K562 (cell line): ENCODE measurements around the gene LY6G6C. TPM values are rescaled to one million over a fixed set of nuclear protein-coding genes. Genes with fewer than 3 reads are reported as not detected.

Source experiments
- ARNT ChIP-seq, 2 experiments: fragments of 450-650 bp; IDR thresholded peaks; 2 replicates each; pipeline ENCODE4 v1.6.1; 2016; ENCODE audit warnings: mild to moderate bottlenecking in 1 of 2
- ATF2 ChIP-seq: sonication (generic); formaldehyde crosslinking; IDR thresholded peaks from 2 replicates; pipeline ENCODE4 v1.8.1; 2022; ENCODE audit warnings: missing genetic modification reagents
- BCLAF1 ChIP-seq, 2 experiments: fragments of 450-650 bp in 1 of 2; IDR thresholded peaks; 2 replicates each; pipeline ENCODE4 v1.6.1; 2011 to 2017; ENCODE audit warnings: low read depth in 2 of 2, antibody characterized with exemption in 1 of 2, borderline replicate concordance in 1 of 2, low read length in 1 of 2, mild to moderate bottlenecking in 1 of 2, mixed read lengths in 1 of 2; ENCODE audit not compliant: control insufficient read depth in 1 of 2
- BRF2 ChIP-seq: IDR thresholded peaks from 3 replicates; pipeline ENCODE4 v1.6.1; 2011; ENCODE audit warnings: borderline replicate concordance, mild to moderate bottlenecking; ENCODE audit not compliant: insufficient read length, insufficient read depth
- E2F5 ChIP-seq: sonication (generic); formaldehyde crosslinking; IDR thresholded peaks from 2 replicates; pipeline ENCODE4 v1.8.0; 2022; ENCODE audit warnings: mild to moderate bottlenecking, missing genetic modification reagents
- FOXK2 ChIP-seq, 2 experiments: fragments of 450-650 bp; IDR thresholded peaks in 1 of 2; conservative IDR thresholded peaks in 1 of 2; 2 replicates each; pipeline ENCODE4 v1.6.1; 2016; ENCODE audit warnings: low read depth in 2 of 2, mild to moderate bottlenecking in 1 of 2
- MNT ChIP-seq, 2 experiments: fragments of 450-650 bp; conservative IDR thresholded peaks; 2 replicates each; pipeline ENCODE4 v1.6.1; 2017; ENCODE audit warnings: mild to moderate bottlenecking in 2 of 2, moderate library complexity in 2 of 2
- NR2C2 ChIP-seq, 2 experiments: fragments of 200-800 bp in 1 of 2; sonication (Bioruptor generic) in 1 of 2; sonication (generic) in 1 of 2; formaldehyde crosslinking in 1 of 2; IDR thresholded peaks; 2 replicates each; pipeline versions ENCODE4 v1.6.1 to v1.8.0; 2016 to 2022; ENCODE audit warnings: mild to moderate bottlenecking in 1 of 2, missing compliant biosample characterization in 1 of 2, missing genetic modification characterization in 1 of 2, missing genetic modification reagents in 1 of 2
- TRIM25 ChIP-seq: fragments of 450-650 bp; IDR thresholded peaks from 2 replicates; pipeline ENCODE4 v1.7.0; 2016; ENCODE audit warnings: borderline replicate concordance
- ZBTB5 ChIP-seq: fragments of 450-650 bp; IDR thresholded peaks from 2 replicates; pipeline ENCODE4 v1.6.1; 2017; ENCODE audit warnings: antibody characterized with exemption
- ZNF165 ChIP-seq: fragments of 250-450 bp; sonication (Bioruptor Pico); IDR thresholded peaks from 2 replicates; pipeline ENCODE4 v1.4.0; 2020; ENCODE audit warnings: borderline replicate concordance
- polyA plus RNA-seq, 8 experiments: library from polyadenylated mRNA; depleted of rRNA in 4 of 8; stranded (reverse) in 5 of 8; unstranded in 3 of 8; fragments of >200 nt; fragmentation: Nextera tagmentation in 2 of 8; fragmentation: Illumina TruSeq in 1 of 8; extraction: Ambion mirVana in 2 of 8; extraction: Trizol in 1 of 8; gene quantifications; 2 replicates each; pipeline versions ENCODE4 v1.2.1 to v1.2.3, GENCODE V29; 2011 to 2014; ENCODE audit warnings: inconsistent platforms in 1 of 8, missing spikeins in 1 of 8
- total RNA-seq, 7 experiments: library from RNA; depleted of rRNA in 6 of 7; stranded (reverse); fragments of >200 nt in 6 of 7; fragmentation: Illumina TruSeq in 2 of 7; extraction: Trizol in 2 of 7; gene quantifications; 2 replicates each; pipeline versions ENCODE4 v1.2.1 to v1.2.3, GENCODE V29; 2011 to 2021; ENCODE audit warnings: low replicate concordance in 1 of 7

The LY6G6C gene
- total and polyA plus RNA-seq, 9 of the 15 experiments (the other 6 are each of a cell fraction or from before 2014, with no cell fraction given): 0.06 to 0.20 TPM; not detected in 7

- TF ChIP-seq TRIM25 (peak; percentile 17; the same call in 1 of the 2 replicates), MNT (conservative IDR thresholded peaks at IDR 0.05) (no peak), ZNF165 (CRISPR knock-in tag) (peak; percentile 27; the same call in 1 of the 2 replicates), BCLAF1 (IDR thresholded peaks at IDR 0.05; ENCODE audit: borderline replicate concordance in 1 of 2, control insufficient read depth in 1 of 2, low read depth in 2 of 2, low read length in 1 of 2) (no peak), E2F5 (peak; percentile 98), BRF2 (no peak), ZBTB5 (no peak), ATF2 (CRISPR knock-in tag) (no peak), NR2C2 (CRISPR knock-in tag; IDR thresholded peaks at IDR 0.05) (peak; percentile 74; the same call in 1 of the 2 replicates), NR2C2 (tag; IDR thresholded peaks at IDR 0.05) (no peak), FOXK2 (conservative IDR thresholded peaks at IDR 0.05 in 1 of 2, IDR thresholded peaks at IDR 0.05 in 1 of 2; ENCODE audit: low read depth in 2 of 2) (no peak), ARNT (IDR thresholded peaks at IDR 0.05) (no peak)
Measured at GRCh38 chr6:31739639-31740396, 18.3 kb upstream of the LY6G6C start, which contains the start of gene MSH5 (continued).
